Lung (tissue), 12 donors: ENCODE data around the gene TDRD9. TPM values are rescaled to one million over a fixed set of nuclear protein-coding genes. Genes with fewer than 3 reads are reported as not detected.
"Not testable (repeated sequence)": the region's sequence is repeated elsewhere in the genome, so short reads cannot be mapped to it uniquely, and the experiment has no call there.

ENCODE experiments used
- ATAC-seq: fragments of 200-7000 bp; cut with Tn5 transposase; one replicate; pipeline ENCODE4 v1.9.1; 2020; ENCODE audit warnings: moderate number of reproducible peaks; ENCODE audit not compliant: insufficient read depth, low FRiP score
- DNase-seq, 3 donors: peaks; one replicate each; pipeline ENCODE4 v3.0.0-alpha.2; 2013 to 2017
- H3K27ac ChIP-seq, 2 donors: one replicate each; pipeline ENCODE4 v1.5.1; 2013; ENCODE audit warnings: mild to moderate bottlenecking in 2 of 2, moderate library complexity in 2 of 2, control low read depth in 1 of 2, inconsistent platforms in 1 of 2, low read depth in 1 of 2, low read length in 1 of 2
- H3K27me3 ChIP-seq, 3 donors: one replicate each; pipeline ENCODE4 v1.5.1; 2013; ENCODE audit warnings: low read length in 2 of 3; ENCODE audit not compliant: control insufficient read depth in 3 of 3, insufficient read depth in 3 of 3
- H3K36me3 ChIP-seq, 4 donors: one replicate each; pipeline ENCODE4 v1.5.1; 2013; ENCODE audit warnings: low read length in 4 of 4, mild to moderate bottlenecking in 1 of 4, moderate library complexity in 1 of 4; ENCODE audit not compliant: control insufficient read depth in 4 of 4, insufficient read depth in 4 of 4
- H3K4me1 ChIP-seq, 5 donors: one replicate each; pipeline ENCODE4 v1.5.1; 2013; ENCODE audit warnings: low read length in 5 of 5, mild to moderate bottlenecking in 2 of 5, moderate library complexity in 1 of 5; ENCODE audit not compliant: control insufficient read depth in 5 of 5, insufficient read depth in 5 of 5
- H3K4me3 ChIP-seq: one replicate; pipeline ENCODE4 v1.5.1; 2013; ENCODE audit warnings: mild to moderate bottlenecking, control low read depth, moderate library complexity
- H3K9ac ChIP-seq, 2 donors: one replicate each; pipeline ENCODE4 v1.5.1; 2013; ENCODE audit warnings: low read length in 2 of 2, control low read depth in 1 of 2; ENCODE audit not compliant: insufficient read depth in 1 of 2
- H3K9me3 ChIP-seq, 4 donors: one replicate each; pipeline ENCODE4 v1.5.1; 2013; ENCODE audit warnings: low read length in 3 of 4, mild to moderate bottlenecking in 1 of 4, moderate library complexity in 1 of 4; ENCODE audit not compliant: control insufficient read depth in 4 of 4, insufficient read depth in 3 of 4
- WGBS, 2 donors: extraction: QIAGEN DNeasy Blood & Tissue Kit; methylation state at CpG; one replicate each; pipeline ENCODE4 v1.1.7; 2013; 5-methylcytosine and 5-hydroxymethylcytosine counted together
- polyA plus RNA-seq, 2 donors: library from polyadenylated mRNA; stranded (reverse); fragments of 200-250 nt; gene quantifications; one replicate each; pipeline ENCODE4 v1.2.1, GENCODE V29; 2013
- total RNA-seq, 2 donors: library from RNA; depleted of rRNA in 1 of 2; stranded (reverse); fragments of >200 nt in 1 of 2; gene quantifications; one replicate each; pipeline ENCODE4 v1.2.1, GENCODE V29; 2014 to 2021
- TF ChIP-seq, protein P1 (sequence below): IDR thresholded peaks from 2 replicates; pipeline ENCODE4 v1.5.1; 2012; ENCODE audit warnings: mild to moderate bottlenecking; ENCODE audit errors: control extremely low read depth, extremely low read depth
- donor health status: control.
- donor health status: control.
- donor health status: Bipolar disorder and iron deficiency.
- donor health status: healthy.
- donor health status: DM: yes; HTN: yes; CAD: no.

Gene TDRD9
- total and polyA plus RNA-seq, 4 donors = 2.3 to 8.6 (median 5.3) TPM

DNA sequence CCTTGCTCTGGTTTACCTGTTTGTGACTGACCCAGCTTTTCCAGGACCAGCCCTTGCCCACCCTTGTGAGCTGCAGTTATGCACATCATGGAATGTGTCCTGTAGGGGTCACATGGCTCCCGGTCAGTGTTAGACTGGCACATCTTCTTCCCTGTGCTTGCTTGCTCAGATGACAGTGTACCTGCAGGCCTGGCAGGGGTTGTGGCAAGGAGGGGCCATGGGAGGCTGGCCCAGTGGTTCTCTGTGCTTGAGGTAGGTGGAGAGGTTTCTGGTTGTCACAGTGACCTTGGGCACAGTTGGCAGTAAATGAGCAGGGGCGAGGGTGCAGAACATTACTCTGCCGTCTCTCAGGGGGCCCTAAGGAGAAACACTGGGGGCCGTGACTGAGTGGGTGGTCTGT is 41.7 kb downstream of the TDRD9 start:
- Histone ChIP-seq H3K9ac (no peak overlapping the region), H3K27me3 (no peaks in the 10 kb centered on the region), H3K4me3 (no peak overlapping the region), H3K36me3 (no peaks in the 10 kb centered on the region), H3K9me3 (no peaks in the 10 kb centered on the region), H3K27ac (no peak overlapping the region), H3K4me1 (peaks cover 0 to 3% (median 0%) of the 10 kb centered on the region in 5 donors)
- WGBS, 2 donors = 81 to 83% methylated on average over 4 of the region's 4 CpGs
- DNase-seq = no peak
- TF ChIP-seq, protein P1, sequence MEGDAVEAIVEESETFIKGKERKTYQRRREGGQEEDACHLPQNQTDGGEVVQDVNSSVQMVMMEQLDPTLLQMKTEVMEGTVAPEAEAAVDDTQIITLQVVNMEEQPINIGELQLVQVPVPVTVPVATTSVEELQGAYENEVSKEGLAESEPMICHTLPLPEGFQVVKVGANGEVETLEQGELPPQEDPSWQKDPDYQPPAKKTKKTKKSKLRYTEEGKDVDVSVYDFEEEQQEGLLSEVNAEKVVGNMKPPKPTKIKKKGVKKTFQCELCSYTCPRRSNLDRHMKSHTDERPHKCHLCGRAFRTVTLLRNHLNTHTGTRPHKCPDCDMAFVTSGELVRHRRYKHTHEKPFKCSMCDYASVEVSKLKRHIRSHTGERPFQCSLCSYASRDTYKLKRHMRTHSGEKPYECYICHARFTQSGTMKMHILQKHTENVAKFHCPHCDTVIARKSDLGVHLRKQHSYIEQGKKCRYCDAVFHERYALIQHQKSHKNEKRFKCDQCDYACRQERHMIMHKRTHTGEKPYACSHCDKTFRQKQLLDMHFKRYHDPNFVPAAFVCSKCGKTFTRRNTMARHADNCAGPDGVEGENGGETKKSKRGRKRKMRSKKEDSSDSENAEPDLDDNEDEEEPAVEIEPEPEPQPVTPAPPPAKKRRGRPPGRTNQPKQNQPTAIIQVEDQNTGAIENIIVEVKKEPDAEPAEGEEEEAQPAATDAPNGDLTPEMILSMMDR = no peak
- no peak for ATAC-seq

DNA sequence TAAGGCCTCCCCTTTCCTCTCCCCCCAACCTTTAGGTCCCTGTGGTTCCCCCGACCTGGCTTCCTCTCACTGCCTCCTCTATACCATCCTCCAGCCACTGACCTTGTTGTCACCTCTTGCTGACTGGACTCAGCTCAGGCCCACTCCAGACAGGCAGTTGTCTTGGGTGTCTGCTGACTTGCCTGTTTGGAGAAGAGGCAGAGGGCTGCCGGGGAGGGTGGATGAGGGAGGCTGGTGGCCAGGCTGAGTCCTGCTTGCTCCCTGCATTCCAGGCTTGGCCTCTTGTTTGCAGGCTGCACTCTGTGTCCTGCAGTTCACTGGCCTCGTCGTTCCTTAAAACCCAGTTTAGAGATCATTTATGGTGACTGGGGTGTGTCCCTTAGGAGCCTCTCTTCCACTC is 45.1 kb downstream of the TDRD9 start:
- H3K36me3 ChIP-seq = no peaks in the 10 kb centered on the region
- ATAC-seq (no peak), DNase-seq (no peak)
- TF ChIP-seq, protein P1 = no peak
- WGBS, 2 donors = 52 to 66% methylated on average over 4 of the region's 4 CpGs
- no peak overlapping the region for H3K9ac ChIP-seq
- H3K4me1 ChIP-seq = peaks cover 0 to 3% (median 0%) of the 10 kb centered on the region in 5 donors
- no peaks in the 10 kb centered on the region for H3K27me3 ChIP-seq
- peak overlapping the region in 1 of 2 donors; percentile 40 for H3K27ac ChIP-seq
- no peaks in the 10 kb centered on the region for H3K9me3 ChIP-seq
- H3K4me3 ChIP-seq = no peak overlapping the region

DNA sequence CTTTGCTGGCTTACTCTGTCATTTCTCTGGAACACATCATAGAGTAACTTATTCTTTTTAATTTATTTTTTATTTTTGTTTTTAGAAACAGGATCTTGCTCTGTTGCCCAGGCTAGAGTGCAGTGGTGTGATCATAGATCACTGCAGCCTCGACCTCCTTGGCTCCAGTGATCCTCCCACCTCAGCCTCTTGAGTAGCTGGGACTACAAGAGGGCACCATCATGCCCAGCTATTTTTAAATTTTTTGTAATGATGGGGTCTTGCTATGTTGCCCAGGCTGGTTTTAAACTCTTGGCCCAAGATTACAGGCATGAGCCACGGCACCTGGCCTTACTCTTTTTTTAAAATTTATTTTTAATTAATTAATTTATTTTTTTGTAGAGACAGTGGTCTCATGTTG is 46.3 kb downstream of the TDRD9 start:
- TF ChIP-seq, protein P1 = no peak
- peaks cover 0 to 3% (median 0%) of the 10 kb centered on the region in 5 donors for H3K4me1 ChIP-seq
- whole genome bisulfite sequencing, 2 donors = 85 to 90% methylated on average over 2 of the region's 2 CpGs

DNA sequence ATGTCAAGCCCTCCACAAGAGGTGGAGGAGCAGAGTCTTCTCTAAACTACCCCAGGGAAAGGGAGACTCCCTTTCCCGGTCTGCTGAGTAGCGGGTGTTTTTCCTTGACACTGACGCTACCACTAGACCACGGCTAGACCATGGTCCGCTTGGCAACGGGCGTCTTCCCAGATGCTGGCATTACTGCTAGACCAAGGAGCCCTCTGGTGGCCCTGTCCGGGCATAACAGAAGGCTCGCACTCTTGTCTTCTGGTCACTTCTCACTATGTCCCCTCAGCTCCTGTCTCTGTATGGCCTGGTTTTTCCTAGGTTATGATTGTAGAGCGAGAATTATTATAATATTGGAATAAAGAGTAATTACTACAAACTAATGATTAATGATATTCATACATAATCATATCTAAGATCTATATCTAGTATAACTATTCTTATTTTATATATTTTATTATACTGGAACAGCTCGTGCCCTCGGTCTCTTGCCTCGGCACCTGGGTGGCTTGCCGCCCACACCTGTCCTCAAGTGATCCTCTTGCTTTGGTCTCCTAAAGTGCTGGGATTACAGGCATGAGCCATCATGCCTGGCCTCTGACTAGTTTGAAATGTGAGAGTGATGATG is 52.5 kb downstream of the TDRD9 start:
- H3K4me3 ChIP-seq, ATAC-seq, H3K9ac ChIP-seq, H3K27ac ChIP-seq, H3K4me1 ChIP-seq, H3K36me3 ChIP-seq, H3K27me3 ChIP-seq, H3K9me3 ChIP-seq: not testable (repeated sequence)
- WGBS, 2 donors = 50 to 69% methylated on average over 12 to 14 of the region's 14 CpGs
- peak; percentile 14 to 22 (median 20) for DNase-seq

More for the DNA sequence above, 46.3 kb downstream of the TDRD9 start:
- ATAC-seq = no peak
- Histone ChIP-seq H3K27me3 (no peaks in the 10 kb centered on the region), H3K9me3 (no peaks in the 10 kb centered on the region), H3K4me3 (no peak overlapping the region), H3K27ac (no peak overlapping the region), H3K36me3 (no peaks in the 10 kb centered on the region), H3K9ac (no peak overlapping the region)
- DNase-seq = no peak
